Activated CD4-positive, alpha-beta T cell treated with anti-CD3 and anti-CD28 coated beads, Interleukin-2, amount 10 ng/mL, durations not matched to agents 24 days and 14 days (primary cell): Measurements from ENCODE around the gene RGCC. TPM values are rescaled to one million over a fixed set of nuclear protein-coding genes. Genes with fewer than 3 reads are reported as not detected.
"Not testable (repeated sequence)": the region's sequence is repeated elsewhere in the genome, so short reads cannot be mapped to it uniquely, and the experiment has no call there.

Source experiments
- DNase-seq: peaks from one replicate; pipeline ENCODE4 v3.0.0; 2022
- H3K27ac Mint-ChIP-seq: one replicate; pipeline ENCODE4 v1.8.0; 2022; ENCODE audit warnings: mild to moderate bottlenecking, mixed read lengths
- H3K27me3 Mint-ChIP-seq: one replicate; pipeline ENCODE4 v1.8.0; 2022; ENCODE audit warnings: mixed read lengths
- H3K36me3 Mint-ChIP-seq: one replicate; pipeline ENCODE4 v1.8.0; 2022; ENCODE audit warnings: low read depth, mild to moderate bottlenecking, mixed read lengths
- H3K4me1 Mint-ChIP-seq: one replicate; pipeline ENCODE4 v1.8.0; 2021; ENCODE audit warnings: mixed read lengths
- H3K4me3 Mint-ChIP-seq: one replicate; pipeline ENCODE4 v1.8.0; 2022; ENCODE audit warnings: mild to moderate bottlenecking, moderate library complexity, mixed read lengths
- H3K9me3 Mint-ChIP-seq: one replicate; pipeline ENCODE4 v1.8.0; 2021; ENCODE audit warnings: mixed read lengths
- intact Hi-C: fragments of 100-400 bp; cut with micrococcal nuclease; formaldehyde crosslinking; loops from one replicate; pipeline ENCODE4 v1.15.1; 2023
- total RNA-seq: library from RNA; stranded (reverse); gene quantifications from 2 replicates; pipeline ENCODE4 v1.2.3, GENCODE V29; 2022

RGCC gene, protein sequence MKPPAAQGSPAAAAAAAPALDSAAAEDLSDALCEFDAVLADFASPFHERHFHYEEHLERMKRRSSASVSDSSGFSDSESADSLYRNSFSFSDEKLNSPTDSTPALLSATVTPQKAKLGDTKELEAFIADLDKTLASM
- 113 and 117 TPM in 2 replicates for total RNA-seq

- Mint-ChIP-seq H3K4me1 (peaks cover 41% of the 10 kb centered on the region), H3K36me3 (peaks cover 29% of the 10 kb centered on the region), H3K9me3 (no peaks in the 10 kb centered on the region), H3K4me3 (peak within 1 kb of the TSS; percentile 93), H3K27ac (peak within 1 kb of the TSS; percentile 97), H3K27me3 (peaks cover 26% of the 10 kb centered on the region)
- peak; percentile 97 for DNase-seq
- intact Hi-C loops = loop anchor here (2.0 to 5.0 kb wide), 3 partner anchors 146 to 815 kb away; partner anchors contain the start of genes AKAP11, DGKH and NAA16
Measured at GRCh38 chr13:41456768-41457588, at the start of gene RGCC. RGCC (plus strand) TSS chr13:41457550; CDS start chr13:41457708, 158 bp downstream.

- Mint-ChIP-seq H3K36me3 (no peaks in the 10 kb centered on the region), H3K27me3 (peaks cover 13% of the 10 kb centered on the region), H3K4me3 (no peak overlapping the region), H3K4me1 (no peaks in the 10 kb centered on the region), H3K9me3 (no peaks in the 10 kb centered on the region), H3K27ac (no peak overlapping the region)
- intact Hi-C loops = no loop called here
- DNase-seq = no peak
Measured at GRCh38 chr13:41408121-41408520, 49.2 kb upstream of the RGCC start.

GRCh38 chr13:41408746-41409145 is 48.6 kb upstream of the RGCC start:
- Mint-ChIP-seq H3K27me3 (peaks cover 13% of the 10 kb centered on the region), H3K27ac (no peak overlapping the region), H3K9me3 (no peaks in the 10 kb centered on the region), H3K4me1 (no peaks in the 10 kb centered on the region), H3K4me3 (no peak overlapping the region), H3K36me3 (no peaks in the 10 kb centered on the region)
- intact Hi-C loops = no loop called here
- peak; percentile 40 for DNase-seq

DNA sequence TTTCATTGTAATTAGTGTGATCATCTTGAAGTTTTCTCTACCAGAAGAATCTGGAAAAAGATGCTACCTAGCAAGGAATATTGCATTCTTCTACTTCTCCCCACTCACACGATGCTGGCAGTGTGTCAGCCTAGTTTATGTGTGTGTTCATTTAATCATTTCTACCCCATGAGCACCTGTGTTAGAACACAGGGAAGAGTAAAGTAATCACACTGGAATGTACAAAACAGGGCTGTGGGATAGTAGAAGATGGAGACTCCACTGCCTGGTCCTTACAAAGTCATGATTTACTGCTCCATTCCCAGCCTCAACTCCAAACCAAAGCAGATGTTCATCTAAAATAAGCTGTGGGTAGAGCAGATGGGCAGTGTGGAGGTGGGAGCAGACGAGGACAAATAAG is 47.7 kb upstream of the RGCC start:
- intact Hi-C loops = loop anchor here (2.0 kb wide), 1 partner anchor 243 kb away; no protein-coding TSS in a partner anchor
- no peak overlapping the region for H3K27ac Mint-ChIP-seq
- no peak overlapping the region for H3K4me3 Mint-ChIP-seq
- H3K4me1 Mint-ChIP-seq = no peaks in the 10 kb centered on the region
- H3K36me3 Mint-ChIP-seq = no peaks in the 10 kb centered on the region
- H3K27me3 Mint-ChIP-seq = peaks cover 13% of the 10 kb centered on the region
- H3K9me3 Mint-ChIP-seq = no peaks in the 10 kb centered on the region
- no peak for DNase-seq

DNA sequence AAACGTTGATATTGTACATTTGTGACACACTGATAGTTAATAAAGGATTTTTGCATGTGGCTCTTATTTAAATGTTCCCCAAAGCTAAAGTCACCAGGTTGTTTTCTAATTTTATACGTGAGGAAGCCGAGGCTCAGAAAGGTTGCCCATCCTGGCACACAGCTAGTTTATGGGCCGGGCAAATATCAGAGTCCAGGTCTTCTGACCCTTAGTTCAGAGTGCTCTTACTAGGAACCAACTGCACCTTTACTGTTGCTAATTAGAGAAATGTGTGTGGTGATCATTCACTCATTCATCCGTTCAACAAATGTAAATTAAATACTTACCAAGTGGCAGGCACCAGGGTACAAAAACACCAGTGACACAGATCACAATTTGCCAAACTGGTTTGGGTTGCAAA is 46.3 kb upstream of the RGCC start:
- intact Hi-C loops = loop anchor here (1.0 to 2.0 kb wide), 2 partner anchors 242 to 699 kb away; no protein-coding TSS in a partner anchor
- H3K27ac Mint-ChIP-seq = no peak overlapping the region
- no peaks in the 10 kb centered on the region for H3K9me3 Mint-ChIP-seq
- H3K4me1 Mint-ChIP-seq = no peaks in the 10 kb centered on the region
- H3K27me3 Mint-ChIP-seq = peaks cover 13% of the 10 kb centered on the region
- H3K36me3 Mint-ChIP-seq = no peaks in the 10 kb centered on the region
- no peak overlapping the region for H3K4me3 Mint-ChIP-seq
- DNase-seq = peak; percentile 37

GRCh38 chr13:41411522-41411921 is 45.8 kb upstream of the RGCC start:
- Mint-ChIP-seq H3K27ac (no peak overlapping the region), H3K27me3 (peaks cover 9% of the 10 kb centered on the region), H3K4me3 (no peak overlapping the region), H3K4me1 (no peaks in the 10 kb centered on the region), H3K36me3 (no peaks in the 10 kb centered on the region), H3K9me3 (no peaks in the 10 kb centered on the region)
- intact Hi-C loops = loop anchor here (1.0 to 2.0 kb wide), 2 partner anchors 241 to 699 kb away; no protein-coding TSS in a partner anchor
- DNase-seq = peak; percentile 72

DNA sequence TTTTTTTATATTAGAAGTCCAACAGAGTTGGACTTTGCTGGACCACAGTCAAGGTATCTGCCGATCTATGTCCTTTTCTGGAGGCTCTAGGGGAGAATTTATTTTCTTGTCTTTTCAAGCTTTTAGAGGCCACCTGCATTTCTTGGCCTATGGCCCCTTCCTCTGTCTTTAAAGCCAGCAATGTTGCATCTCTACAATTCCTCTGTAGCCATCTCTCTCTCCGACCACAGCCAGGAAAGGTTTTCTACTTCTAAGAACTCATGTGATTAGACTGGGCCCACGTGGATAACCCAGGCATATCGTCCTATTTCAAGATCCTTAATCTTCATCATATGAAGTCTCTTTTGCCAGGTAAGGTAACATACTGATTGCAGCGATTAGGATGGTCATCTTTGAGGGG is 43.5 kb upstream of the RGCC start:
- H3K9me3 Mint-ChIP-seq = no peaks in the 10 kb centered on the region
- no peaks in the 10 kb centered on the region for H3K36me3 Mint-ChIP-seq
- H3K4me3 Mint-ChIP-seq = no peak overlapping the region
- DNase-seq = peak; percentile 42
- H3K27ac Mint-ChIP-seq = no peak overlapping the region
- no peaks in the 10 kb centered on the region for H3K4me1 Mint-ChIP-seq
- H3K27me3 Mint-ChIP-seq = peaks cover 7% of the 10 kb centered on the region
- intact Hi-C loops = no loop called here

- DNase-seq = no peak
- no peaks in the 10 kb centered on the region for H3K4me1 Mint-ChIP-seq
- H3K4me3 Mint-ChIP-seq = no peak overlapping the region
- H3K9me3 Mint-ChIP-seq = no peaks in the 10 kb centered on the region
- H3K27ac Mint-ChIP-seq = no peak overlapping the region
- intact Hi-C loops = no loop called here
- H3K27me3 Mint-ChIP-seq = peaks cover 5% of the 10 kb centered on the region
- no peaks in the 10 kb centered on the region for H3K36me3 Mint-ChIP-seq
Measured at GRCh38 chr13:41416276-41416675, 41.1 kb upstream of the RGCC start.

- no peaks in the 10 kb centered on the region for H3K9me3 Mint-ChIP-seq
- no peaks in the 10 kb centered on the region for H3K36me3 Mint-ChIP-seq
- no peaks in the 10 kb centered on the region for H3K4me1 Mint-ChIP-seq
- intact Hi-C loops = no loop called here
- H3K27ac Mint-ChIP-seq = no peak overlapping the region
- peak; percentile 8 for DNase-seq
- H3K27me3 Mint-ChIP-seq = peaks cover 3% of the 10 kb centered on the region
- no peak overlapping the region for H3K4me3 Mint-ChIP-seq
Measured at GRCh38 chr13:41418027-41418426, 39.3 kb upstream of the RGCC start.

- Mint-ChIP-seq H3K4me3 (no peak overlapping the region), H3K27ac (no peak overlapping the region), H3K4me1 (no peaks in the 10 kb centered on the region), H3K36me3 (no peaks in the 10 kb centered on the region), H3K9me3 (no peaks in the 10 kb centered on the region), H3K27me3 (peaks cover 3% of the 10 kb centered on the region)
- intact Hi-C loops = no loop called here
- DNase-seq = peak; percentile 21
Measured at GRCh38 chr13:41418731-41419130, 38.6 kb upstream of the RGCC start.

GRCh38 chr13:41419206-41419605 is 38.1 kb upstream of the RGCC start:
- Mint-ChIP-seq H3K9me3 (no peaks in the 10 kb centered on the region), H3K4me1 (no peaks in the 10 kb centered on the region), H3K27ac (no peak overlapping the region), H3K4me3 (no peak overlapping the region), H3K27me3 (no peaks in the 10 kb centered on the region), H3K36me3 (no peaks in the 10 kb centered on the region)
- no peak for DNase-seq
- intact Hi-C loops = no loop called here

GRCh38 chr13:41420146-41420545 is 37.2 kb upstream of the RGCC start:
- peak; percentile 45 for DNase-seq
- intact Hi-C loops = no loop called here
- Mint-ChIP-seq H3K4me1 (no peaks in the 10 kb centered on the region), H3K9me3 (no peaks in the 10 kb centered on the region), H3K27me3 (no peaks in the 10 kb centered on the region), H3K27ac (no peak overlapping the region), H3K4me3 (no peak overlapping the region), H3K36me3 (no peaks in the 10 kb centered on the region)

- H3K9me3 Mint-ChIP-seq, DNase-seq, H3K36me3 Mint-ChIP-seq, H3K27ac Mint-ChIP-seq, intact Hi-C loops, H3K4me1 Mint-ChIP-seq, H3K27me3 Mint-ChIP-seq, H3K4me3 Mint-ChIP-seq: not testable (repeated sequence)
Measured at GRCh38 chr13:41421330-41421729, 36.0 kb upstream of the RGCC start.

GRCh38 chr13:41421983-41422382 is 35.4 kb upstream of the RGCC start:
- H3K4me3 Mint-ChIP-seq, H3K4me1 Mint-ChIP-seq, H3K27me3 Mint-ChIP-seq, H3K9me3 Mint-ChIP-seq, H3K36me3 Mint-ChIP-seq, intact Hi-C loops, H3K27ac Mint-ChIP-seq: not testable (repeated sequence)
- peak; percentile 46 for DNase-seq
